SK-N-SH (cell line): ENCODE data around the gene MSS51.

ENCODE experiments used
- CTCF ChIP-seq: fragments of 200-600 bp; sonication (generic); IDR thresholded peaks from 2 replicates; pipeline ENCODE4 v1.6.1; 2017; ENCODE audit warnings: antibody characterized with exemption, mild to moderate bottlenecking, moderate library complexity
- EP300 ChIP-seq, 2 experiments: IDR thresholded peaks; 2 replicates each; pipeline versions ENCODE4 v1.4.0 to v1.6.1; 2012; ENCODE audit warnings: borderline replicate concordance in 1 of 2, low read depth in 1 of 2, low read length in 1 of 2
- NFIC ChIP-seq: IDR thresholded peaks from 2 replicates; pipeline ENCODE4 v1.4.0; 2012; ENCODE audit warnings: borderline replicate concordance
- RAD21 ChIP-seq: IDR thresholded peaks from 2 replicates; pipeline ENCODE4 v1.6.1; 2012; ENCODE audit warnings: mild to moderate bottlenecking, low read length
- ZBTB33 ChIP-seq: IDR thresholded peaks from 2 replicates; pipeline ENCODE4 v1.4.0; 2012; ENCODE audit warnings: low read depth, borderline replicate concordance

- TF ChIP-seq RAD21 (no peak), ZBTB33 (no peak), EP300 (IDR thresholded peaks at IDR 0.05; ENCODE audit: borderline replicate concordance in 1 of 2, low read depth in 1 of 2, low read length in 1 of 2) (no peak), CTCF (no peak), NFIC (no peak)
Measured at GRCh38 chr10:73433538-73433867, at the start of gene MSS51.
